SK-N-SH (cell line): ENCODE results near the gene SV2A.

Source experiments
- CTCF ChIP-seq: fragments of 200-600 bp; sonication (generic); IDR thresholded peaks from 2 replicates; pipeline ENCODE4 v1.6.1; 2017; ENCODE audit warnings: antibody characterized with exemption, mild to moderate bottlenecking, moderate library complexity
- ELF1 ChIP-seq: IDR thresholded peaks from 2 replicates; pipeline ENCODE4 v1.4.0; 2012
- EZH2phosphoT487 ChIP-seq: fragments of 200-600 bp; sonication (generic); IDR thresholded peaks from 2 replicates; pipeline ENCODE4 v1.6.1; 2017; ENCODE audit warnings: low read depth, mixed run types, mild to moderate bottlenecking, antibody characterized with exemption, moderate library complexity, borderline replicate concordance
- FOSL2 ChIP-seq: IDR thresholded peaks from 2 replicates; pipeline ENCODE4 v1.4.0; 2012; ENCODE audit warnings: low read depth, mild to moderate bottlenecking, moderate library complexity, borderline replicate concordance
- POLR2AphosphoS5 ChIP-seq: IDR thresholded peaks from 2 replicates; pipeline ENCODE4 v1.6.1; 2012; ENCODE audit warnings: low read depth, low read length
- SMC3 ChIP-seq: IDR thresholded peaks from 2 replicates; pipeline ENCODE4 v1.6.1; 2012; ENCODE audit warnings: low read depth, low read length, improper control_type of control experiment
- TF ChIP-seq, protein P1 (sequence below): IDR thresholded peaks from 2 replicates; pipeline ENCODE4; 2012
- TF ChIP-seq, protein P2 (sequence below): IDR thresholded peaks from 2 replicates; pipeline ENCODE4 v1.6.1; 2012; ENCODE audit warnings: mild to moderate bottlenecking, low read depth, low read length, moderate library complexity

- TF ChIP-seq CTCF (no peak), FOSL2 (no peak), POLR2AphosphoS5 (no peak), EZH2phosphoT487 (no peak), ELF1 (no peak), SMC3 (no peak)
- TF ChIP-seq, protein P1, sequence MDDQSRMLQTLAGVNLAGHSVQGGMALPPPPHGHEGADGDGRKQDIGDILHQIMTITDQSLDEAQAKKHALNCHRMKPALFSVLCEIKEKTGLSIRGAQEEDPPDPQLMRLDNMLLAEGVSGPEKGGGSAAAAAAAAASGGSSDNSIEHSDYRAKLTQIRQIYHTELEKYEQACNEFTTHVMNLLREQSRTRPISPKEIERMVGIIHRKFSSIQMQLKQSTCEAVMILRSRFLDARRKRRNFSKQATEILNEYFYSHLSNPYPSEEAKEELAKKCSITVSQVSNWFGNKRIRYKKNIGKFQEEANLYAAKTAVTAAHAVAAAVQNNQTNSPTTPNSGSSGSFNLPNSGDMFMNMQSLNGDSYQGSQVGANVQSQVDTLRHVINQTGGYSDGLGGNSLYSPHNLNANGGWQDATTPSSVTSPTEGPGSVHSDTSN: no peak
- TF ChIP-seq, protein P2, sequence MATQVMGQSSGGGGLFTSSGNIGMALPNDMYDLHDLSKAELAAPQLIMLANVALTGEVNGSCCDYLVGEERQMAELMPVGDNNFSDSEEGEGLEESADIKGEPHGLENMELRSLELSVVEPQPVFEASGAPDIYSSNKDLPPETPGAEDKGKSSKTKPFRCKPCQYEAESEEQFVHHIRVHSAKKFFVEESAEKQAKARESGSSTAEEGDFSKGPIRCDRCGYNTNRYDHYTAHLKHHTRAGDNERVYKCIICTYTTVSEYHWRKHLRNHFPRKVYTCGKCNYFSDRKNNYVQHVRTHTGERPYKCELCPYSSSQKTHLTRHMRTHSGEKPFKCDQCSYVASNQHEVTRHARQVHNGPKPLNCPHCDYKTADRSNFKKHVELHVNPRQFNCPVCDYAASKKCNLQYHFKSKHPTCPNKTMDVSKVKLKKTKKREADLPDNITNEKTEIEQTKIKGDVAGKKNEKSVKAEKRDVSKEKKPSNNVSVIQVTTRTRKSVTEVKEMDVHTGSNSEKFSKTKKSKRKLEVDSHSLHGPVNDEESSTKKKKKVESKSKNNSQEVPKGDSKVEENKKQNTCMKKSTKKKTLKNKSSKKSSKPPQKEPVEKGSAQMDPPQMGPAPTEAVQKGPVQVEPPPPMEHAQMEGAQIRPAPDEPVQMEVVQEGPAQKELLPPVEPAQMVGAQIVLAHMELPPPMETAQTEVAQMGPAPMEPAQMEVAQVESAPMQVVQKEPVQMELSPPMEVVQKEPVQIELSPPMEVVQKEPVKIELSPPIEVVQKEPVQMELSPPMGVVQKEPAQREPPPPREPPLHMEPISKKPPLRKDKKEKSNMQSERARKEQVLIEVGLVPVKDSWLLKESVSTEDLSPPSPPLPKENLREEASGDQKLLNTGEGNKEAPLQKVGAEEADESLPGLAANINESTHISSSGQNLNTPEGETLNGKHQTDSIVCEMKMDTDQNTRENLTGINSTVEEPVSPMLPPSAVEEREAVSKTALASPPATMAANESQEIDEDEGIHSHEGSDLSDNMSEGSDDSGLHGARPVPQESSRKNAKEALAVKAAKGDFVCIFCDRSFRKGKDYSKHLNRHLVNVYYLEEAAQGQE: no peak
Measured at GRCh38 chr1:149925751-149926150, 8.1 kb upstream of the SV2A start.
